22Rv1 (cell line): ENCODE measurements around the gene TMEM120A.

Experiments
- CTCF ChIP-seq: fragments of 450-650 bp; IDR thresholded peaks from 2 replicates; pipeline ENCODE4 v1.5.1; 2017; ENCODE audit warnings: mild to moderate bottlenecking
- ZFX ChIP-seq: fragments of 450-650 bp; IDR thresholded peaks from 2 replicates; pipeline ENCODE4 v1.6.1; 2017; ENCODE audit warnings: antibody characterized with exemption, borderline replicate concordance

GRCh38 chr7:75968012-75968411 lies 26.4 kb downstream of the TMEM120A start:
- TF ChIP-seq CTCF (no peak), ZFX (no peak)
